ENCODE data around the gene SPCS2.

GRCh38 chr11:74980634-74981033 lies 31.6 kb downstream of the SPCS2 start:
- TF ChIP-seq RAD21 (IDR thresholded peaks at IDR 0.05 in 1 of 2, conservative IDR thresholded peaks at IDR 0.05 in 1 of 2; ENCODE audit: low read depth in 2 of 2, low read length in 2 of 2) (no peak), NANOG (IDR thresholded peaks at IDR 0.05; ENCODE audit: insufficient read depth, low read depth, low read length, poor library complexity, severe bottlenecking) (no peak), CHD2 (IDR thresholded peaks at IDR 0.05; ENCODE audit: low read length) (no peak), POLR2A (IDR thresholded peaks at IDR 0.05; ENCODE audit: control extremely low read depth in 1 of 2, low read depth in 2 of 2, low read length in 2 of 2) (no peak)
- TF ChIP-seq, protein P1, sequence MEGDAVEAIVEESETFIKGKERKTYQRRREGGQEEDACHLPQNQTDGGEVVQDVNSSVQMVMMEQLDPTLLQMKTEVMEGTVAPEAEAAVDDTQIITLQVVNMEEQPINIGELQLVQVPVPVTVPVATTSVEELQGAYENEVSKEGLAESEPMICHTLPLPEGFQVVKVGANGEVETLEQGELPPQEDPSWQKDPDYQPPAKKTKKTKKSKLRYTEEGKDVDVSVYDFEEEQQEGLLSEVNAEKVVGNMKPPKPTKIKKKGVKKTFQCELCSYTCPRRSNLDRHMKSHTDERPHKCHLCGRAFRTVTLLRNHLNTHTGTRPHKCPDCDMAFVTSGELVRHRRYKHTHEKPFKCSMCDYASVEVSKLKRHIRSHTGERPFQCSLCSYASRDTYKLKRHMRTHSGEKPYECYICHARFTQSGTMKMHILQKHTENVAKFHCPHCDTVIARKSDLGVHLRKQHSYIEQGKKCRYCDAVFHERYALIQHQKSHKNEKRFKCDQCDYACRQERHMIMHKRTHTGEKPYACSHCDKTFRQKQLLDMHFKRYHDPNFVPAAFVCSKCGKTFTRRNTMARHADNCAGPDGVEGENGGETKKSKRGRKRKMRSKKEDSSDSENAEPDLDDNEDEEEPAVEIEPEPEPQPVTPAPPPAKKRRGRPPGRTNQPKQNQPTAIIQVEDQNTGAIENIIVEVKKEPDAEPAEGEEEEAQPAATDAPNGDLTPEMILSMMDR (IDR thresholded peaks at IDR 0.05; ENCODE audit: control extremely low read depth in 1 of 3, insufficient read depth in 1 of 3, low read depth in 1 of 3, low read length in 3 of 3), result no peak

All from H1 (cell line).